ENCODE results near the gene KLHDC4. TPM values are rescaled to one million over a fixed set of nuclear protein-coding genes. Genes with fewer than 3 reads are reported as not detected.

The KLHDC4 gene
- total and polyA plus RNA-seq, 10 of the 15 experiments (the other 5 are each of a cell fraction or from before 2014, with no cell fraction given), result 0.80 to 62.1 (median 32.8) TPM

DNA sequence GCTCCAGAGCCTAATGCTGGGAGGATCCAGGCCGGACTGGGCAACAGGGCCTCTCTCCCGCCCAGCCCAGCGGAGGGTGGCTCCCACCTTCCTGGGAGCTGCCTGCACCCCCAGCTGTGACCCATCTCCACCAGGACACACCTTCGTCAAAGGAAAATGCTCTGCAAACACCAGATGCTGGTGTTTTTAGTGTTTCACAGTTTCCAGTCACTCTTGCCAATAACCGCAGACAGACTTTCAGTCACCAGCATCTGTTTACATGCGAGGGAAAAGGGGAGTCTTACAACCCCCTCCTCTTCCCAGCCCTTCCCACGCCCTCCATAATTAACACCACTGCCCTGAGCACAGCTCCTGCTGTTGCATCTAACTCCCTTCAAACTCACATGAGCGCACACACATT is 25.3 kb downstream of the KLHDC4 start (continued):
- TF ChIP-seq NFYB (IDR thresholded peaks at IDR 0.05; ENCODE audit: insufficient read depth, low read depth, low read length) (no peak), TAF1 (IDR thresholded peaks at IDR 0.05; ENCODE audit: borderline replicate concordance, low read depth, low read length) (no peak)

DNA sequence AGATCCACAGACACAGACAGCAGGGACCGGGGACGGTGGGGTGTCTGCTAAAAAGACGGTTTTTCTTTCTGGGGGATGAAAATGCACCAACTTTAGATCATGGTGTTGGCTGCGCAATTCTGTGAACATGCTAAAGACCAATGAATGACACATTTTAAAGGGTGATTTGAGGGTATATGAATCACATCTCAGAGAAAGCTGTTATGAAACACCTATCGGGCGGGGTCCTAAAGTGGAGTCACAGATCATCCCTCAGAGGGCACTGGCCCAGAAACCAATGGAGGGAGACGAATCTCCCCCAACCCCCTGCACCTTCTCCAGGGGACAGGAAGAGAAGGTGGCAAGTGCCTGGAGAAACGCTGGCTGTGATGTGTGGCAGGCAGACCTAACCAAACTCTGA is 26.0 kb downstream of the KLHDC4 start:
- H3K9ac ChIP-seq (ENCODE audit: control insufficient read depth, insufficient read depth, low read length), result no peak overlapping the region
- ATAC-seq, result no peak
- peaks cover 11 to 16% of the 10 kb centered on the region in 2 experiments; a peak in 3 of 4 replicates for H3K36me3 ChIP-seq (ENCODE audit: control insufficient read depth in 2 of 2, insufficient read depth in 2 of 2, low read length in 1 of 2)
- H3K4me1 ChIP-seq (ENCODE audit: control insufficient read depth, insufficient read depth, low read length), result no peaks in the 10 kb centered on the region
- no peak overlapping the region for H3K27ac ChIP-seq (ENCODE audit: control insufficient read depth, insufficient read depth)
- ChIA-PET POLR2A (no interaction called here), RAD21 (ENCODE audit: unreplicated experiment) (no interaction called here), SMC1A (ENCODE audit: uncharacterized antibody, unreplicated experiment) (no interaction called here), CTCF (no interaction called here)
- no peaks in the 10 kb centered on the region for H3K27me3 ChIP-seq (replicated peaks in 1 of 2; ENCODE audit: control insufficient read depth in 2 of 2, insufficient read depth in 2 of 2, low read length in 1 of 2)
- no peaks in the 10 kb centered on the region for H4K20me1 ChIP-seq (ENCODE audit: control insufficient read depth, insufficient read depth)
- H2AFZ ChIP-seq (ENCODE audit: control insufficient read depth, low read depth, low read length), result no peak overlapping the region
- 97% methylated on average over 8 of the region's 8 CpGs for WGBS (ENCODE audit: insufficient coverage, insufficient replicate concordance, low lambda C conversion rate, missing lambda C conversion rate)
- no peak overlapping the region for H3K4me3 ChIP-seq
- no peak for FAIRE-seq
- intact Hi-C loops (cut with micrococcal nuclease; ENCODE audit: unreplicated experiment), result no loop called here
- BruUV-seq (replicated peaks), result no TSS peak
- no peaks in the 10 kb centered on the region; the same call in 1 of the 2 replicates for H3K79me2 ChIP-seq (ENCODE audit: control insufficient read depth, insufficient read depth, low read length)
- no peaks in the 10 kb centered on the region for H3K9me3 ChIP-seq (replicated peaks; ENCODE audit: control insufficient read depth, insufficient read depth, low read length)
- H3K4me2 ChIP-seq (ENCODE audit: control insufficient read depth, insufficient read depth), result no peak overlapping the region
- in situ Hi-C loops (cut with MboI), result no loop called here
- no peak for DNase-seq (ENCODE audit: low read depth, low spot score)
- no peak for TF ChIP-seq RUNX3 (IDR thresholded peaks at IDR 0.05; ENCODE audit: low read length)
- TF ChIP-seq, protein P1, sequence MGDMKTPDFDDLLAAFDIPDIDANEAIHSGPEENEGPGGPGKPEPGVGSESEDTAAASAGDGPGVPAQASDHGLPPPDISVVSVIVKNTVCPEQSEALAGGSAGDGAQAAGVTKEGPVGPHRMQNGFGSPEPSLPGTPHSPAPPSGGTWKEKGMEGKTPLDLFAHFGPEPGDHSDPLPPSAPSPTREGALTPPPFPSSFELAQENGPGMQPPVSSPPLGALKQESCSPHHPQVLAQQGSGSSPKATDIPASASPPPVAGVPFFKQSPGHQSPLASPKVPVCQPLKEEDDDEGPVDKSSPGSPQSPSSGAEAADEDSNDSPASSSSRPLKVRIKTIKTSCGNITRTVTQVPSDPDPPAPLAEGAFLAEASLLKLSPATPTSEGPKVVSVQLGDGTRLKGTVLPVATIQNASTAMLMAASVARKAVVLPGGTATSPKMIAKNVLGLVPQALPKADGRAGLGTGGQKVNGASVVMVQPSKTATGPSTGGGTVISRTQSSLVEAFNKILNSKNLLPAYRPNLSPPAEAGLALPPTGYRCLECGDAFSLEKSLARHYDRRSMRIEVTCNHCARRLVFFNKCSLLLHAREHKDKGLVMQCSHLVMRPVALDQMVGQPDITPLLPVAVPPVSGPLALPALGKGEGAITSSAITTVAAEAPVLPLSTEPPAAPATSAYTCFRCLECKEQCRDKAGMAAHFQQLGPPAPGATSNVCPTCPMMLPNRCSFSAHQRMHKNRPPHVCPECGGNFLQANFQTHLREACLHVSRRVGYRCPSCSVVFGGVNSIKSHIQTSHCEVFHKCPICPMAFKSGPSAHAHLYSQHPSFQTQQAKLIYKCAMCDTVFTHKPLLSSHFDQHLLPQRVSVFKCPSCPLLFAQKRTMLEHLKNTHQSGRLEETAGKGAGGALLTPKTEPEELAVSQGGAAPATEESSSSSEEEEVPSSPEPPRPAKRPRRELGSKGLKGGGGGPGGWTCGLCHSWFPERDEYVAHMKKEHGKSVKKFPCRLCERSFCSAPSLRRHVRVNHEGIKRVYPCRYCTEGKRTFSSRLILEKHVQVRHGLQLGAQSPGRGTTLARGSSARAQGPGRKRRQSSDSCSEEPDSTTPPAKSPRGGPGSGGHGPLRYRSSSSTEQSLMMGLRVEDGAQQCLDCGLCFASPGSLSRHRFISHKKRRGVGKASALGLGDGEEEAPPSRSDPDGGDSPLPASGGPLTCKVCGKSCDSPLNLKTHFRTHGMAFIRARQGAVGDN (IDR thresholded peaks at IDR 0.05), result no peak
- TF ChIP-seq NRF1 (conservative IDR thresholded peaks at IDR 0.05; ENCODE audit: low read depth, low read length), result no peak
- no peak for TF ChIP-seq SIN3A (IDR thresholded peaks at IDR 0.05; ENCODE audit: low read depth, low read length)
- no peak for TF ChIP-seq MYB (IDR thresholded peaks at IDR 0.05; ENCODE audit: borderline replicate concordance, low read depth, low read length)
- TF ChIP-seq, protein P2, sequence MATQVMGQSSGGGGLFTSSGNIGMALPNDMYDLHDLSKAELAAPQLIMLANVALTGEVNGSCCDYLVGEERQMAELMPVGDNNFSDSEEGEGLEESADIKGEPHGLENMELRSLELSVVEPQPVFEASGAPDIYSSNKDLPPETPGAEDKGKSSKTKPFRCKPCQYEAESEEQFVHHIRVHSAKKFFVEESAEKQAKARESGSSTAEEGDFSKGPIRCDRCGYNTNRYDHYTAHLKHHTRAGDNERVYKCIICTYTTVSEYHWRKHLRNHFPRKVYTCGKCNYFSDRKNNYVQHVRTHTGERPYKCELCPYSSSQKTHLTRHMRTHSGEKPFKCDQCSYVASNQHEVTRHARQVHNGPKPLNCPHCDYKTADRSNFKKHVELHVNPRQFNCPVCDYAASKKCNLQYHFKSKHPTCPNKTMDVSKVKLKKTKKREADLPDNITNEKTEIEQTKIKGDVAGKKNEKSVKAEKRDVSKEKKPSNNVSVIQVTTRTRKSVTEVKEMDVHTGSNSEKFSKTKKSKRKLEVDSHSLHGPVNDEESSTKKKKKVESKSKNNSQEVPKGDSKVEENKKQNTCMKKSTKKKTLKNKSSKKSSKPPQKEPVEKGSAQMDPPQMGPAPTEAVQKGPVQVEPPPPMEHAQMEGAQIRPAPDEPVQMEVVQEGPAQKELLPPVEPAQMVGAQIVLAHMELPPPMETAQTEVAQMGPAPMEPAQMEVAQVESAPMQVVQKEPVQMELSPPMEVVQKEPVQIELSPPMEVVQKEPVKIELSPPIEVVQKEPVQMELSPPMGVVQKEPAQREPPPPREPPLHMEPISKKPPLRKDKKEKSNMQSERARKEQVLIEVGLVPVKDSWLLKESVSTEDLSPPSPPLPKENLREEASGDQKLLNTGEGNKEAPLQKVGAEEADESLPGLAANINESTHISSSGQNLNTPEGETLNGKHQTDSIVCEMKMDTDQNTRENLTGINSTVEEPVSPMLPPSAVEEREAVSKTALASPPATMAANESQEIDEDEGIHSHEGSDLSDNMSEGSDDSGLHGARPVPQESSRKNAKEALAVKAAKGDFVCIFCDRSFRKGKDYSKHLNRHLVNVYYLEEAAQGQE (IDR thresholded peaks at IDR 0.05; ENCODE audit: low read depth, low read length), result no peak
- TF ChIP-seq, protein P3, sequence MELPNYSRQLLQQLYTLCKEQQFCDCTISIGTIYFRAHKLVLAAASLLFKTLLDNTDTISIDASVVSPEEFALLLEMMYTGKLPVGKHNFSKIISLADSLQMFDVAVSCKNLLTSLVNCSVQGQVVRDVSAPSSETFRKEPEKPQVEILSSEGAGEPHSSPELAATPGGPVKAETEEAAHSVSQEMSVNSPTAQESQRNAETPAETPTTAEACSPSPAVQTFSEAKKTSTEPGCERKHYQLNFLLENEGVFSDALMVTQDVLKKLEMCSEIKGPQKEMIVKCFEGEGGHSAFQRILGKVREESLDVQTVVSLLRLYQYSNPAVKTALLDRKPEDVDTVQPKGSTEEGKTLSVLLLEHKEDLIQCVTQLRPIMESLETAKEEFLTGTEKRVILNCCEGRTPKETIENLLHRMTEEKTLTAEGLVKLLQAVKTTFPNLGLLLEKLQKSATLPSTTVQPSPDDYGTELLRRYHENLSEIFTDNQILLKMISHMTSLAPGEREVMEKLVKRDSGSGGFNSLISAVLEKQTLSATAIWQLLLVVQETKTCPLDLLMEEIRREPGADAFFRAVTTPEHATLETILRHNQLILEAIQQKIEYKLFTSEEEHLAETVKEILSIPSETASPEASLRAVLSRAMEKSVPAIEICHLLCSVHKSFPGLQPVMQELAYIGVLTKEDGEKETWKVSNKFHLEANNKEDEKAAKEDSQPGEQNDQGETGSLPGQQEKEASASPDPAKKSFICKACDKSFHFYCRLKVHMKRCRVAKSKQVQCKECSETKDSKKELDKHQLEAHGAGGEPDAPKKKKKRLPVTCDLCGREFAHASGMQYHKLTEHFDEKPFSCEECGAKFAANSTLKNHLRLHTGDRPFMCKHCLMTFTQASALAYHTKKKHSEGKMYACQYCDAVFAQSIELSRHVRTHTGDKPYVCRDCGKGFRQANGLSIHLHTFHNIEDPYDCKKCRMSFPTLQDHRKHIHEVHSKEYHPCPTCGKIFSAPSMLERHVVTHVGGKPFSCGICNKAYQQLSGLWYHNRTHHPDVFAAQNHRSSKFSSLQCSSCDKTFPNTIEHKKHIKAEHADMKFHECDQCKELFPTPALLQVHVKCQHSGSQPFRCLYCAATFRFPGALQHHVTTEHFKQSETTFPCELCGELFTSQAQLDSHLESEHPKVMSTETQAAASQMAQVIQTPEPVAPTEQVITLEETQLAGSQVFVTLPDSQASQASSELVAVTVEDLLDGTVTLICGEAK (IDR thresholded peaks at IDR 0.05; ENCODE audit: borderline replicate concordance), result no peak
- no peak for TF ChIP-seq FOXK2 (IDR thresholded peaks at IDR 0.05)
- TF ChIP-seq PML (IDR thresholded peaks at IDR 0.05; ENCODE audit: low read length), result no peak
- no peak for TF ChIP-seq SMAD1 (IDR thresholded peaks at IDR 0.05; ENCODE audit: low read depth, partially characterized antibody)

All from GM12878 (cell line).